Neural cell (in vitro differentiated cells): ENCODE results near the gene XKR3. TPM values are rescaled to one million over a fixed set of nuclear protein-coding genes. Genes with fewer than 3 reads are reported as not detected.

Experiments used
- polyA plus RNA-seq: library from polyadenylated mRNA; depleted of rRNA; stranded (reverse); fragments of >200 nt; gene quantifications from 2 replicates; pipeline ENCODE4 v1.2.3, GENCODE V29; 2014
- small RNA-seq, 3 experiments: library from RNA; depleted of rRNA; stranded (forward); fragments of <200 nt; gene quantifications; one replicate each; pipeline ENCODE3, GENCODE V24; 2012

The XKR3 gene
- polyA plus RNA-seq, 1 donor from 2014 or later = not detected

Small RNAs within 50 kb of the gene (small RNA-seq; reads per million reads assigned to genes)
- 0 reads per million in 3 experiments for gene GPM6BP3

Other genes with a start within 250 kb of the XKR3 start
- gene CCT8L2, start 232.6 kb downstream of the XKR3 start, polyA plus RNA-seq = not detected in 2 replicates
- not detected in 2 replicates for gene GAB4, start 182.8 kb upstream of the XKR3 start, polyA plus RNA-seq